CD4-positive, alpha-beta T cell treated with Interleukin-15 for 4 hours (primary cell): ENCODE measurements around the gene GBGT1.

ENCODE experiments used
- DNase-seq: peaks from one replicate; pipeline ENCODE4 v3.0.0-alpha.2; 2020; ENCODE audit warnings: low spot score

GBGT1 gene

DNA sequence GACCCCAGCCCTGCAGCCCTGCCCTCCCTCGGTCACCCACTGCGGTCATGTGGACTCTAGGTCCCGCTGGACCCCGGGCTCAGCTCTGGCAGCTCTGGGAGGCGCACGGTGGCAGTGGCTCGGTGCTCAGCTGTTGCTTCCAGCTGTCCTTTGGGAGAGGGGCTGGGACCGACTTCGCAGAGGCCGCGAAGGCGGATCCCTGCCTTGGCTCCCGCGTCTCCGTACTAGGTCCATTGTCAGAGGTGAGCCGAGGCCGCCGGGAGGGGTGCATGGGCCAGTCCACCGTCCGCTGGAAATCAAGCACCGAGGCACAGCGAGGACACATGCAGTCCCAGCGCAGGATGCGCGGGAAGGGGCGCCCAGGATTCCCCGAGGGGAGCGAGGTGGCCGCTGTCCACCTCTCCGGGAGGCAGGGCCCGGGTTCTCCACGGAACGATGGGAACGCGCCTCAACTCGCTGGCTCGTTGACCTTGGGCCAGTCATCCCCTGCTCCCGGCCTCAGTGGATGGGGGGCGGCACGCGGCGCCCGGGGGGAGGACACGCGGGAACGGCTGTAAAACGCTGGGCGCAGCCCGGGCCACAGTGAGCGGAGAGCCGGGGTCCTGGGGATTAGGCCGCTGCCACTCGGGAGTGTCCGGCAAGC, 732 bp downstream of the GBGT1 start:
- DNase-seq: no peak

DNA sequence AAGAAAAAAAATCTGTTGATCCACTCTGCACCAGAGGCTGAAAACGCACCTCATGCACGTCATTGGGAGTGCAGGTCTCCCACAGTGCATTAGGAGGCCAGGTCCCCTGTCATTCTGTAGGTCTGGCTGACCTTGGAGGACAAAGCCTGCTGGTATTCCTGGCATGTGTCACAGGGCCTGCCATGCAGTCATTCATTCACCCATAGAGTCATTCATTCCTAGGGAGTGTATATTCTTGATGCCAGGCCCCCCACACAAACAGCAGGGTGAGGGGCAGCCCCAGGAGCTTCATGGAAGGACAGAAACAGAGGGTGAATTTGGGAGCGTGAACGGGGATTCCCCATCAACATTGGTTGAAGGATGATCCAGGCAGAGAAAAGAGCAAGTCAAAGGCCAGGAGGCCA, 2.2 kb downstream of the GBGT1 start:
- no peak for DNase-seq

DNA sequence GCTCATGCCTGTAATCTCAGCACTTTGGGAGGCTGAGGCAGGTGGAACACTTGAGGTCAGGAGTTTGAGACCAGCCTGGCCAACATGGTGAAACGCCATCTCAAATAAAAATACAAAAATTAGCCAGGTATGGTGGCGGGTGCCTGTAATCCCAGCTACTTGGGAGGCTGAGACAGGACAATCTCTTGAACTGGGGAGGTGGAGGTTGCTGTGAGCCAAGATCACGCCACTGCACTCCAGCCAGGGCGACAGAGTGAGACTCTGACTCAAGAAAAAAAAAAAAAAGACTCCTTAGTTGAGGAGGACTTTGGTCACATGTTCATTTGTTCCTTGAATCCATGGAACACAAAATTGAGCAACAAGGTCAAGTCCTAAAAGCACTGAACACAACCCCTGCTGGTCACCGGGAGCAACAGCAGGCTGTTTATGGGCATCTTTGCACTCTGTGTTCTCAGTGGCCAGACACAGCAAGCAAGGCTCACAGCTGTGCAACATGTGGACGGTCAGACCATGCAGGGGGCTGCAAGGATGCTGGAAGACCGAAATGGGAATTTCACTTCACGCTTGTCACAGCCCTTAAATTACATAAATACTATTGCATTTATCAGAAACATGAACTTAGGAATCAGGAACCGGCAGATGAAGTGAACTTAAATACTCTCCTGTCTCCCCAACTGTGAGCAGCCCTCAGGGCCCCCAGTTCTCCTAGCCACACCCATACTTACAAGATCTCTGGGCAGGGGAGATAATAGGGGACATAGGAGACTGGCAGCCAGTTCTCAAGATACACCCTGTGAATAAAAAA, 2.8 kb downstream of the GBGT1 start:
- DNase-seq: peak; percentile 53

DNA sequence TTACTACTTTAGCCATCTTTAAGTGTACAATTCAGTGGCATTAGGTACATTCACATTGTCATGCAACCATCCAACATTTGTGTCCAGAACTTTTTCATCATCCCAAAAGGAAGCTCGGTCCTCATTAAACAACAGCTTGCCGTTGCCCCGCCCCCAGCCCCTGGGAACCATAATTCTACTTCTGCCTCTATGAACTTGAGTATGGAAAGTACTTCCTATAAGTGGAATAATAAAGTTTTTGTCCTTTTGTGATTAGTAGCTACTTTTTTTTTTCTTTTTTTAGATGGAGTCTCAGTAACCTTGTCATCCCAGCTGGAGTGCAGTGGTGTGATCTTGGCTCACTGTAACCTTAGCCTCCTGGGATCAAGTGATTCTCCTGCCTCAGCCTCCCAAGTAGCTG, 5.0 kb downstream of the GBGT1 start:
- DNase-seq: no peak

- DNase-seq: no peak
Measured at GRCh38 chr9:133155156-133155555, 8.6 kb downstream of the GBGT1 start.

DNA sequence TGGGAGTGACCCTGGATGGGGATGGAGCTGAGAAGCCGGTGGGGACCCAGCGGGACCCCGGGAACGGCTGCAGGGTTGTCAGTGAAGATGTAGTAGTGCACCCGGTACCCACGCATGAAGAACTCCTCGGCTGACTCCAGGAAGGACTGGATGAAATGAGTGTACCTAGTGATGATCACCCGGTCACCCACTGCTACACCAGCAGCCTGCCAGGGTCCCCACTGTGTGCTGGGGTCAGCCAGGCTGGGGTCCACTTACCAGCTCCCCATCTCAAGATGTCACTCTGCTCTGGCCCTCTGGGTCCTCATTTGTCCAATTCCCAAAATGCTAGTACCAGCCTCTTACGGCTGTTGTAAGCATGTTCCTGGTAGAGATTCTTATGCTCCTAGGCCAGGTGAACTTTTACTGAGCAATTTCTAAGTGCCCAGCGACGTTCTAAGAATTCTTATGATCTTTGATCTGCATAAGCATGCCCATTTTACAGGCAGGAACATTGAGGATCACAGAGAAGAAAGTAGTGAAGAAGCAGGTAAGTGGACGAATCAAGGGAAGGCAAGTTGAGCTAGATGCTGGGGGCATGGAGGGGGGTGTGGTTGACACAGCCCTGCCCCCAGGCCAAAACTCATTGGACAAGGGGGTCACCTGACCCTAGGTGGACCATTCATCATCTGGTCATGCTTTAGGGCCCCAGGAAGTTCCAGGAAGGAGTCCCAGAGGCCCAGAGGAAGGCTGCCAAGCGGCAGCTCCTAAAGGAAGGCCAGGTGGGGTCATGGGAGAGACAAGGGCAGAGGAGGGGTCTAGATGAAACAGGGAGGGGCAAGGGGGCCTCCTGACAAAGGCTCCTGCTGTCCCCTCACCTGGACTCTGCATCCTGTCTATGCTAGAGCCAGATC, 9.4 kb downstream of the GBGT1 start:
- DNase-seq: no peak

GRCh38 chr9:133153227-133154096, 10.3 kb downstream of the GBGT1 start:
- no peak for DNase-seq

GRCh38 chr9:133151601-133152525, 11.9 kb downstream of the GBGT1 start:
- no peak for DNase-seq

DNA sequence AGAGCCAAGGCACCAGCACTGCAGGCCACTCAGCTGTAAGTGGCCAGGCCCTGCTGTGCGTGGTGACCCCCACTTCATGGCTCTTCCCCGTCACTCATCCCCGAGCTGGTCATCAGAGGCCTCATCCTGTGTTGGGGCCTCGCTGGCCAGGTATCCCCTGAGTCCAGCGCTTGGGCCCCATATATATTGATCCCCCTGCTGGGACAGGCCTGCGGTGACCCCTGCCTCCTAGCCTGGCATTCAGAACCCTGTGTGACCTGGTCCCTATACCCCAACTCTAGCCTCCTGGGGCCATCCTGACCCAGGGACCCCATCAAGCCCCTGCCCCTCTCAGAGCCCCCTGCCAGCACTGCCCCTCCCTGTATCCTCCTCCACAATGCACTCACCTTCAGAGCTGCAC, 12.7 kb downstream of the GBGT1 start:
- DNase-seq: no peak

GRCh38 chr9:133149130-133150015, 14.3 kb downstream of the GBGT1 start:
- DNase-seq: peak; percentile 91

DNA sequence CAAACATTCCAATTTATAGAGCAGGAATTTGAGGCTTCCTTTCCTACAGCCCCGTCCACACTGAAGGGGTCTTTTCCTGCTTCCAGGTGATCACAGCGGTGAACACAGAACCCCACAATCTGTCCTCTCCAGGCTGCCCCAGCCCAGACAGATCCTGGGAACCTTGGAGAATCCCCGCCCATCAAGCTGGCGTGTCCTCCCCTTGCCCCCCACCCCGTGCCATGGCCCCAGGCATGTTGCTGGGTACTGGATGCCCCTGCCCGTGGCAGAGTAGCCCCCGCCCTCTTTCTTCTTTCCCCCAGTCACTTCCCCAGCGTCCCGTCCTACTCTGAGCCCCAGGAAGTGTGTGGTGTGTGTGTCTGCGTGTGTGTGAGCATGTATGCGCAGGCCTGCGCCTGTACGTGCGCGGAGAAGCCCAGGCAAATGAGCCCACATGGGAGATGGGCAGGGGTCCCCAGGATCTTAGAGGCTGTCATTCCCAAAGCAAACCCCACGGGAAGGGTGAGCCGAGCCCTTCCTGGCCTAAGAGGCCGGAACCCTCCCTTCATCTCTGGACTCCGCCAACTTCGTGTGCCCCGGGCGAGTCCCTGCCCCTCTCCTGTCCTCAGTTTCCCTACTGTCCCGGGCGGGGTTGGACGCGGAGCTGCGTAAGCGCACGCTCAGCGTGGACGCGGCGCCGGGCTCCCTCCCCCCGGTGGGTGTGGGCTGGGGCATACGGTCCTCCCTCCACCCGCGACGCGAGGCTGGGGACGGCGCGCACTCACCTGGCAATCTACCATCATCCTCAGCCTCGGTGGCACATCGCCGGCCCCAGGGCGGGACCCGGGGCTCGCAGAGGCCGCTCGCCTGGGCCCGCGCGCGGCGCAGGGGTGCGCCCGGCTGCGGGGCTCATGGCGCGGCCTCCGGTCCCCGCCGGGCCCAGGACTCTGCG, 15.2 kb downstream of the GBGT1 start:
- peak; percentile 69 for DNase-seq

DNA sequence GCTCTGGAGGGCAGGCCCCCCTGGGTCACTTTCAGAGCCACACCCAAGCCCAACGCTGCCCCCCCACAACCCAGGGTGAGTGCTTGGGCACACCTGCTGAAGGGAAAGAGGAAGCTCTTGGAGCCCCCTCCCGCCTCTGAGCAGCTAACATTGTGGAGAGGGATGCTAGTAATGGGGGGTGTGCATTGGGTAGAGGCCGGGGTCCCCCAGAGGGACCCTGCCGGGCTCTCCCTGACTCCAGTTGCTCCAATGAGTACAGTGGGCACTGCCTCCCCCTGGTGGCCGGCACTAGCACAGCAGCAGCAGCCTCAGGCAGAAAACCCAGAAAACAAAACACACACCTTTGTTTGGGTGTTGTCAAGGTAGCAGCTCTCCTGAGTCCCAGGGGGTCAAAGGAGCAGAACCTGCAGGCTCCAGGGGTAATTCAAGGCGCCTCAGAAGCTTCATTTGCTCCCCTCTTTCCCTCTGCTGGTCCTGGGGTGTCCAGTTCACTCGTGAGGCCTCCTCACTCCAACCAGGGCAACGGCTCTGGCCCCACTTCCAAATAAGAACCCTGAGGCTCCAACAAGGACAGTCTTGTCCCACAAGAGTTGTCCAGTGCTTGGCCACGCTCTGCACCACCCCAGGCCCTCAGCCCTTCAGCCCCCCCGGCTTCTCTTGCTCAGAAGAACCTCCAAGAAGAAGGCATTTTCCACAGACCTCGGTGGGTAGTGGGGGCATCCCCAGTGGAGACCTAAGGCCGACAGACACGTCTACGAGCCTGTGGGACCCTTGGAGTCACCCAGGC, 16.1 kb downstream of the GBGT1 start:
- peak; percentile 94 for DNase-seq

DNA sequence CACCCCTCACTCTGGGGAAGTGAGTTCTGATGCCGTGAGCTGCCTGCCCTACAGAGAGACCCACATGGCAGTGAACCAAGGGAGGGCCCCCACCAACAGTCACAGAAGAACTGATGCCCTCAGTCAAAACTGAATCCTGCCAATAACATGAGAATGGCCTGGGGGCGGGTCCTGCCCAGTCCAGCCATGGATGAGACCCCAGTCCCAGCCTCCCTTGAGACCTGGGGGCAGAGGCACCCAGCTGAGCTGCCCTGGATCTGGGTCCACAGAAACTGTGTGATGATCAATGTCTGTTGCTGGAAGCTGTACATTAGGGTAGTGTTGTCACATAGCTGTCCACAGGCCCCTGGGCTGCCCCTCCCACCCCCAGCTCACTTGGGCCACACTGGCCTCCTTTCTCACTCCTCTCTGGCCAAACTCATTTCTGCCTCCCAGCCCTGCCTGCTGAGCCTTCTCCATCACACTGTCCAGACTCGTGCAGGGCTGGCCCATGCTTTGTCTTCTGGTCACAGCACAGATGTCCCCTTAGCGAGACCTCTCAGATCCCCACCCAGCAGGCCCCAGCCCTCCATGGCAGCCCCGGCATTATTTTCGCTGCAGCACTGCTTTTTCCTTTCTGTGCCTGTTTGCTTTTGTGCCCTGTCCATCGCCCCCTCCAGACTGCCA, 16.8 kb downstream of the GBGT1 start:
- no peak for DNase-seq

DNA sequence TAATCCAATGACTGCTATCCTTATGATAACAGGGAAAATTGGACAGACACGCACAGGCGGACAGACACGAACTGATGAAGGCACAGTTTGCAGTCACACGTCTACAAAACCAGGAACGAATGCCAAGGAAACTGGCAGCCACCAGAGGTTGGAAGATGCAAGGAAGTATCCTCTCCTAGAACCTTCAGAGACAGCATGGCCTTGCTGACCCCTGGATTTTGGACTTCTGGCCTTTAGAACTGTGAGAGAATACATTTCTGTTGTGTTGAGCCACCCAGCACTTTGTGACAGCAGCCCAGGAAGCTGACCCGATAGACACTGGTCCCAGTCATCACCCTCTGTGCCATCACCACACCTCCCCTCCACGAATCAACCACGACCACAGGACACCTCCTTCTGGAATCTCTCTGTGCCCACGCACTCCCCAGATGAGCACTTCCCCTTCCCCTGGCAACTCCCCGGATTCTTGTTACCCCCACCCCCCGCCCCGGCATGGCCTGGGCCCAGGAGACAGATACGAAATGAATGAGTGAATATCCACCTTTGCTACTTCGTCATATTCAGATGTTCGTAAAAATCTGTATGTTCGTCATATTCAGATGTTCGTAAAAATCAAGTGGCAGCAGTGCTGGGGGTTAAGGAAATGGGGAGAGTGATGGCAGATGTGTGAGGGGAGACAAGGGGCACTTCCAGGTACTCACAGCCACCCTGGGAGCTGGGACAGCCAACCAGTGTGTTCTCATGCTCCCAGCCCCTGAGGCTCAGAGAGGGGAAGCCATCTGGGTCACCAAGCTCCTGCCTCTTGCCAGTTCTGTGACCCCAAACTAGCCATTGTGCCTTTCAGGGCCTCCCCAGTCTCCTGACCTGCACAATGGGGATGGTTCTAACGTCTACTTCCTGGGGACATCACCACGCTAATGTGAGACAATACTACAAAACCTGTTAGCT, 18.5 kb downstream of the GBGT1 start:
- no peak for DNase-seq

- peak; percentile 96 for DNase-seq
Measured at GRCh38 chr9:133144142-133144903, 19.4 kb downstream of the GBGT1 start.
